ENCODE data around the gene ZNF215.
"Not testable (repeated sequence)": the region's sequence is repeated elsewhere in the genome, so short reads cannot be mapped to it uniquely, and the experiment has no call there.

The ZNF215 gene

GRCh38 chr11:6926208-6927029 lies at the start of gene ZNF215:
ZNF215 (plus strand) TSS chr11:6926426; CDS start chr11:6932273, 5,847 bp downstream.
- DNase-seq = no peak

- DNase-seq = no peak
Measured at GRCh38 chr11:6876914-6877313, 49.3 kb upstream of the ZNF215 start.

GRCh38 chr11:6882751-6883150 lies 43.5 kb upstream of the ZNF215 start:
- no peak for DNase-seq

DNA sequence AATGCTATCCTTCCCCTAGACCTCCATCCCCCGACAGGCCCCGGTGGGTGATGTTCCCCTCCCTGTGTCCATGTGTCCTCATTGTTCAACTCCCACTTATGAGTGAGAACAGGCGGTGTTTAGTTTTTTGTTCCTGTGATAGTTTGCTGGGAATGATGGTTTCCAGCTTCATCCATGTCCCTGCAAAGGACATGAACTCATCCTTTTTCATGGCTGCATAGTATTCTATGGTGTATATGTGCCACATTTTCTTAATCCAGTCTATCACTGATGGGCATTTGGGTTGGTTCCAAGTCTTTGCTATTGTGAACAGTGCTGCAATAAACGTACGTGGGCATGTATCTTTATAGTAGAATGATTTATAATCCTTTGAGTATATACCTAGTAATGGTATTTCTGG lies 38.5 kb upstream of the ZNF215 start:
- not testable (repeated sequence) for DNase-seq

- no peak for DNase-seq
Measured at GRCh38 chr11:6888830-6889229, 37.4 kb upstream of the ZNF215 start.

DNA sequence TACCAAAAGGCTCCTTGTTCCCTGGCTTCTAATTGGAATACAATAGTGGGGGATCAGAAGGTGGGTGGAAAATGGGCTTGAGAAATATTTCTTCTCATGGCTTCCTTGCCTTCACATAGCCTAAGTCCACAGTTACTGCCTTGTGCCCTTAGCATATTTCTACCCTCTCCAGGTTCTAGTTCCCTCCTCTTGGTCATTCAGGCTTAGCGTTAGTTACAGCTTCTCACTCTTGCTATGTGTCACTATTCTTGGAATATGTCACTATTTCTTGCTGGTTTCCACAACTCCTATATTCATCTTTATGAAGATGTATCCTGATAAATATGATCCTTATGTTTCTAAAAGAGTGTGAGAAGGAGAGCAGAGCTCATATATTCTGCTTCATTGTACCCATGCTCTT lies 36.4 kb upstream of the ZNF215 start:
- DNase-seq = no peak

DNA sequence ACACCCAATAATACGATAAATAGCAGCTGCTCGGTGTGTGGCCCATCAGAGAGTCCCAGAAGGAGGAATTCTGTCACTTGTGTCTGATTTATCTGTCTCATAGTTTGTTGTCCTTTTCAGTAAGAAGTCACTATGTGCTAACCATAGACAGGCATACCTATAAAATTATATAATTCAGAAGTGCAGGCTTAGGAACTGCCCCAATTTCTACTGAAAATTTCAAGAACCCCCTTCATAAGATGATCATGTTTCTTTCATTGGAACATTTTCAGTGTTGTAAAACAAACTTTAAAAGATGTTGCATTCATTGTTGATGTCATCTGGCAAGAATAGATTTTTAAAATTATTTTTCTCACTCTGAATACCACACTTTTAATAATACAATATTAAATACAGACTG lies 33.8 kb upstream of the ZNF215 start, which contains the start of gene OR2D2:
OR2D2 (minus strand) TSS at position 101 of the 400 bp plus-strand sequence; CDS start at position 101, 0 bp downstream.
- no peak for DNase-seq

GRCh38 chr11:6894097-6894496 lies 32.1 kb upstream of the ZNF215 start:
- no peak for DNase-seq

- no peak for DNase-seq
Measured at GRCh38 chr11:6895010-6895409, 31.2 kb upstream of the ZNF215 start.

- no peak for DNase-seq
Measured at GRCh38 chr11:6898911-6899310, 27.3 kb upstream of the ZNF215 start.

DNA sequence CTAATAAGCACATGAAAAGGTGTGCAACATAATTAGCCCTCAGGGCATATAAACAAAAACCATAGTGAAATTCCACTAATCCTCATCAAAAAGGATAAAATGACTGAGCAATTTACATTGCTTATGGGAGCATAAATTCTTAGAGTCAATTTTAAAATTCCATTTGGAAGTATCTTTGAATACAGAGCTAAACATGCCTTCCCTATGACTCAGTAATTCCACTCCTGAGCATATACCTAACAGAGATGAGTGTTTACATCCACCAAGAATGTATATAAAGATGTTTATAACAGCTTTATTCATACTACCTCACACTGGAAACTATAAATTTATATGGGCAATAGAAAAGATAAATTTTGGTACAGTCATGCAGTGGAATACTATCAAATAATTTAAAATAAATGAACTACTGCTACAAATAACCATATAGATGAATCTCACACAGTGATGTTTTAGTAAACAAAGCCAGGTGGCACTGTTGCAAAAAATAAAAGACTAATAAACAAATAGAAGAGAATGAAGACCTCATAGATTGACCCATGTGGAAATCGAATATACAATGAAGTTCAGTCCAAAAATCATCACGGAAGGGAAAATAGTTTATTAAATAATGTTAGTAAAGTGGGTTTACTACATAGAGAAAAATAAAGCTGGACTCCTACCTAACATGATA lies 25.8 kb upstream of the ZNF215 start:
- no peak for DNase-seq

DNA sequence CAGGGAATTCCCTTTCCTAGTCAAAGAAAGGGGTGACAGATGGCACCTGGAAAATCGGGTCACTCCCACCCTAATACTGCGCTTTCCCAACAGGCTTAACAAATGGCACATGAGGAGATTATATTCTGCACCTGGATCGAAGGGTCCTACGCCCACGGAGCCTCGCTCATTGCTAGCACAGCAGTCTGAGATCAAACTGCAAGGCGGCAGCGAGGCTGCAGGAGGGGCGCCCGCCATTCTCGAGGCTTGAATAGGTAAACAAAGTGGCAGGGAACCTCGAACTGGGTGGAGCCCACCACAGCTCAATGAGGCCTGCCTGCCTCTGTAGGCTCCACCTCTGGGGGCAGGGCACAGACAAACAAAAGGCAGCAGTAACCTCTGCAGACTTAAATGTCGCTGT lies 21.4 kb upstream of the ZNF215 start:
- not testable (repeated sequence) for DNase-seq

DNA sequence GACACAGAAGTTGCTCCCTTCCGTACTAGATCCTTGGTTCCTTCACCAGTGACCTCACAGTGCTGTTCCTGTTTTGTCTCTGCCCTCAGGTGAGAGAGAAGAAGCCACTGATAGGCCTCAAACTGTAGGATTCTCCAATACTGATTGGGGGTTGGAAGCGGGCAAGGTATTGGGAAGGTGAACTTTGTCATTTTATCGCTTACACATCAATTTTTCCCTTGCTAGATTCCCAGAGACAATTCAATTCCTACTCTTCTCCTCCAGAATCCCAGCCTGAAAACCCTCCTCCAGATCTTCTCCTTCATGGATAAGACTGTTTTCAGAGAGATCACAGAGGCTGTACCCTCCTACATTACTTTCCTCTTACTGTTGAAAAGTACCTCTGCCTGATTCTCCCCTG lies 14.8 kb upstream of the ZNF215 start:
- no peak for DNase-seq

DNA sequence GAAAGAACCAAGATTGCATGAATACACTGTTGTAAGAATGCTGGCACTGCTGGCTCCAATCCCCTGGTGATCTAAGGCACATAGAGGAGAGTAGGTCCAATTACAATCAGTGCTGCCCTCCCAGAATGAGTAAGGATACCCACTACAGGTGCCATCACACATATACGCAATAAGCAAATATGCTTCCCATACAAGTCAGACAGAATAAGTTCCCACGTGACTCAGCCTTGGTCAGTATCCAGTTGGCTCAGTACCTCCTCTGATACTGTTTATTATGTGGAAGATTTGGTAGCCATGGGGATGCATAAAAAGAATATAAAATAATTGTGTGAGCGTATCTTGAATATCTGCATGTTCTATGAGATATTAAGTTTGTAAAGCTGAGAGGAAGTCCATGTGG lies 14.3 kb upstream of the ZNF215 start:
- DNase-seq = no peak

GRCh38 chr11:6919698-6920097 lies 6.5 kb upstream of the ZNF215 start:
- DNase-seq = no peak

DNA sequence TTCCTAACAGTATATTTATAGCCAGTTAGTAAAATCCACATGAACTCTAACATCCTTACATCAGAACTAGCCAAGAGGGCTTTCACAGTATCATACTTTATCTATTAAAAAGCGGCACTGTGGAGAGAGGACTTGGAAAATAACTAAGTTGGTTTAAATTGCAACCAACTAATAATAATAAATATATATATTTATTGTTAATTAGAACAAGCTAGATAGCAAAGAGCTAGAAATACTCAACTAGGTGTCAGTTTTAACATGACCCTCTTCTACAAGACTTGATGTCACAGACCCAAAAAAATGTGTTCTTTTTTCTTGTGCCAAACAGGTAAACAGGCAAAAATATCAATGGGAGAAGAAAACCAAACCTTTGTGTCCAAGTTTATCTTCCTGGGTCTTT lies 5.5 kb upstream of the ZNF215 start, which contains the start of gene OR2D3:
OR2D3 (plus strand) TSS at position 301 of the 400 bp plus-strand sequence; CDS start at position 301, 0 bp downstream.
- DNase-seq = no peak

GRCh38 chr11:6925007-6925577 lies 1.1 kb upstream of the ZNF215 start:
- no peak for DNase-seq

GRCh38 chr11:6925636-6926207 lies 504 bp upstream of the ZNF215 start:
- no peak for DNase-seq

- DNase-seq = no peak
Measured at GRCh38 chr11:6927030-6927617, 898 bp downstream of the ZNF215 start.

DNA sequence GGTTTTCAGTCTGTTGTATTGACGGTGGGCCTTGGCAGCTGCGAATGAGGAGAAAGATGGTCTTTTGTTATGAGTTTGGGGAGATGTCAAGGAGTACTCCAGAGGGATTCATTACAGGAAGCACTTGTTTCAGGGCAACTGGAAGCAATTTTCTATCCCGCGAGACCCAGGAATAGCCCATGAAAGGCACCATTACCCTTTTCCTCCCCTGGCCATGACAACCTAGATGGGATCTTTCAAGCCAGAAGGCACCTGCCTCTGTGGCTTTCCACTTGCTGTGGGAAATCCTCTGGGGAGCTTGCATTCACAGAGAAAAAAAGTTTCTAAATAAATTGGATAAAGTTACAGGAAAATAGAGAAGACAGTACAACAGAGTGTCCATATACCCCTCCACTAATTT lies 2.7 kb downstream of the ZNF215 start:
- no peak for DNase-seq

GRCh38 chr11:6931146-6931713 lies 5.0 kb downstream of the ZNF215 start:
- no peak for DNase-seq

- DNase-seq = no peak
Measured at GRCh38 chr11:6932145-6932544, 5.9 kb downstream of the ZNF215 start.

- no peak for DNase-seq
Measured at GRCh38 chr11:6941970-6942369, 15.7 kb downstream of the ZNF215 start.

Data from AML-193 (cell line).